ENCODE results near the gene PDLIM5.
A peak's percentile ranks its signal among the peaks of the same experiment; 100 is the strongest.
"Not testable (repeated sequence)": the region's sequence is repeated elsewhere in the genome, so short reads cannot be mapped to it uniquely, and the experiment has no call there.

Gene PDLIM5

DNA sequence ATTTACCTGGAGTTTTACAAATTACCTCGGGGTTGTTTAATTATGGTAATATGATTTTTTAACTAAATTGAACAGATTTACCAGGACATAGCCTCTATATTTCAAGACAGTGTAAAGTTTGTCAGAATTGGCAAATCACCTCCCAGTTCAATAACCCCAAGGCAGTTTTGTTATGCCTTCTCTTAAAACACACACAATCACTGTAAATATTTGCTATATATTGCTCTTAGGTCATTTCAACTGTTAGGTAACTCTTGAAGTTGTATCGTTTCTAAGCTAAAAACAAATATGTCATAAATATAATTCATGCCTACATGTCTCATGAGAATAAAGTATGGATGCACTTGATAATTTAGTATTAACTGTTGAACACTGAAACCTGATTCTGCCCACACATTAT, 24.1 kb downstream of the PDLIM5 start:
- TF ChIP-seq, protein P1, sequence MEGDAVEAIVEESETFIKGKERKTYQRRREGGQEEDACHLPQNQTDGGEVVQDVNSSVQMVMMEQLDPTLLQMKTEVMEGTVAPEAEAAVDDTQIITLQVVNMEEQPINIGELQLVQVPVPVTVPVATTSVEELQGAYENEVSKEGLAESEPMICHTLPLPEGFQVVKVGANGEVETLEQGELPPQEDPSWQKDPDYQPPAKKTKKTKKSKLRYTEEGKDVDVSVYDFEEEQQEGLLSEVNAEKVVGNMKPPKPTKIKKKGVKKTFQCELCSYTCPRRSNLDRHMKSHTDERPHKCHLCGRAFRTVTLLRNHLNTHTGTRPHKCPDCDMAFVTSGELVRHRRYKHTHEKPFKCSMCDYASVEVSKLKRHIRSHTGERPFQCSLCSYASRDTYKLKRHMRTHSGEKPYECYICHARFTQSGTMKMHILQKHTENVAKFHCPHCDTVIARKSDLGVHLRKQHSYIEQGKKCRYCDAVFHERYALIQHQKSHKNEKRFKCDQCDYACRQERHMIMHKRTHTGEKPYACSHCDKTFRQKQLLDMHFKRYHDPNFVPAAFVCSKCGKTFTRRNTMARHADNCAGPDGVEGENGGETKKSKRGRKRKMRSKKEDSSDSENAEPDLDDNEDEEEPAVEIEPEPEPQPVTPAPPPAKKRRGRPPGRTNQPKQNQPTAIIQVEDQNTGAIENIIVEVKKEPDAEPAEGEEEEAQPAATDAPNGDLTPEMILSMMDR (IDR thresholded peaks at IDR 0.05; ENCODE audit: low read depth, low read length) = no peak
- Histone ChIP-seq H3K4me1 (peaks cover 15% of the 10 kb centered on the region), H3K9me3 (peaks cover 1% of the 10 kb centered on the region; the same call in 1 of the 2 replicates), H3K4me3 (ENCODE audit: low read depth, low read length) (no peak overlapping the region), H3K36me3 (no peaks in the 10 kb centered on the region), H3K27me3 (no peaks in the 10 kb centered on the region)
- DNase-seq = no peak

DNA sequence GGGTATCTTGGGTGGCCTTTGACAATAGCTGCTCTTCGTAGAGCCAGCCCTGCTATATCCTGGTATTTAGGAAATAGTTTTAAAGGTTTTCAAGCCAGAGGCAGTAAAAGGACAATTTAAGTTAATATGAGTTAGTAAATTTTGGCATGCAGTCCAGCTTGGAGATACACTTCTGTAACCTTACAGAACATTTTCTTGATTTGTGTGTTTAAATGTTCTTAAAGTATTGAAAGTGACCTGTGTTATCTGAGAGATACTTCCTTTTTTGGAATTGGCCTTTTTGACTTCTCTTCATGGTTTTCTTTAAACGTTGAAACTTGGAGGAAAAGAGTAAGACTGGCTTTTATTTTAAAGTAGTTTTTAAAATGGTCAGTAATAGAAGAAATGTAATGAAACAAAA, 25.5 kb downstream of the PDLIM5 start:
- no peaks in the 10 kb centered on the region for H3K27me3 ChIP-seq
- TF ChIP-seq, protein P1 (IDR thresholded peaks at IDR 0.05; ENCODE audit: low read depth, low read length) = no peak
- H3K36me3 ChIP-seq = no peaks in the 10 kb centered on the region
- H3K4me3 ChIP-seq (ENCODE audit: low read depth, low read length) = no peak overlapping the region
- H3K9me3 ChIP-seq = no peaks in the 10 kb centered on the region
- DNase-seq = no peak
- peaks cover 13% of the 10 kb centered on the region for H3K4me1 ChIP-seq

DNA sequence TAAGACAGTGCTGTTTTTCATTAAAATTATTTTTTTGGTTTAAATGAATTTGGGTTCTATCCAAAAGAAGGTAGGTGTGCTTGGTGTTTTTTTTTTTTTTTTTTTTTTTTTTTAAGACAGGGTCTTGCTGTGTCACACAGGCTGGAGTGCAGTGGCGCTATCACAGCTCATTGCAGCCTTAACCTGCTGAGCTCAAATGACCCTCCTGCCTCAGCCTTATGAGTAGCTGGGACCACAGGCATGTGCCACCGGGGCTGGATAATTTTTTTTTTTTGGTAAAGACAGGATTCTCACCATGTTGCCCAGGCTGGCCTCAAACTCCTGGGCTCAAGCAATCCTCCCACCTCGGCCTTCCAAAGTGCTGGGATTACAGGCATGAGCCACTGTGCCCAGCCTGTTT, 27.1 kb downstream of the PDLIM5 start:
- not testable (repeated sequence) for DNase-seq; H3K4me3 ChIP-seq (ENCODE audit: low read depth, low read length); H3K9me3 ChIP-seq; H3K27me3 ChIP-seq; H3K36me3 ChIP-seq
- H3K4me1 ChIP-seq = peaks cover 10% of the 10 kb centered on the region

DNA sequence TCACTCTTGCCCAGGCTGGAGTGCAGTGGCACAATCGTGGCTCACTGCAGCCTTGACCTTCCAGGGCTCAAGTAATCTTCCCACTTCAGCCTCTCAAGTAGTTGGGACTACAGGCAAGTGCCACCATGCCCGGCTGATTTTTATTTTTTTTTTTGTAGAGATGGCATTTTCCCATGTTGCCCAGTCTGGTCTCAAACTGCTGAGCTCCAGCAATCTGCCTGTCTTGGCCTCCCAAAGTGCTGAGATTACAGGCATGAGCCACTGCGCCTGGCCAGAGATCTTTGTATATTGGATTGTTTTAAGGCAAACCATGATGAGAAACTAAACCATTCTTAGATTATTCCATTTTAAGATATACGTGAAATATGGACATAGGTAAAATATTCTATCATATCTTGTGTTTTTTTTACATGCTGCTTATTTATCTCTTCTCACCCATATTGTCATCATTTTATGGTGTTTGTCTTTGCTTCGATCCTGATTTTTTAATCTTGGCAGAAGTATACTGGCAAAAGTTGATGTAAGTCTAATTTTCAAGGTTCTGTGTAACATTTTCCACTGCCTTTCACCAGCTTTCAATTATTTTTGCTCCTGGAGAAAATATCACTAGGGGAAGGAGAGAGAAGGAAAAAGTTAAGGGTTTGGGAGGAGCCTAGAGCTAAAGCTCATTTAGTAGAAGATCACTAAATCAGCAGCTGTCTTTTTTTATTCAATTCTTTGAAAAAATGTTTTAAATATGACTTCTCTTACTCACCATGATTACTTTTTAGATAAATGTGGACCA, 27.8 kb downstream of the PDLIM5 start:
- H3K9me3 ChIP-seq = no peaks in the 10 kb centered on the region
- TF ChIP-seq, protein P1 (IDR thresholded peaks at IDR 0.05; ENCODE audit: low read depth, low read length) = no peak
- no peaks in the 10 kb centered on the region for H3K27me3 ChIP-seq
- H3K36me3 ChIP-seq = no peaks in the 10 kb centered on the region
- peaks cover 10% of the 10 kb centered on the region for H3K4me1 ChIP-seq
- DNase-seq = no peak
- H3K4me3 ChIP-seq (ENCODE audit: low read depth, low read length) = no peak overlapping the region

DNA sequence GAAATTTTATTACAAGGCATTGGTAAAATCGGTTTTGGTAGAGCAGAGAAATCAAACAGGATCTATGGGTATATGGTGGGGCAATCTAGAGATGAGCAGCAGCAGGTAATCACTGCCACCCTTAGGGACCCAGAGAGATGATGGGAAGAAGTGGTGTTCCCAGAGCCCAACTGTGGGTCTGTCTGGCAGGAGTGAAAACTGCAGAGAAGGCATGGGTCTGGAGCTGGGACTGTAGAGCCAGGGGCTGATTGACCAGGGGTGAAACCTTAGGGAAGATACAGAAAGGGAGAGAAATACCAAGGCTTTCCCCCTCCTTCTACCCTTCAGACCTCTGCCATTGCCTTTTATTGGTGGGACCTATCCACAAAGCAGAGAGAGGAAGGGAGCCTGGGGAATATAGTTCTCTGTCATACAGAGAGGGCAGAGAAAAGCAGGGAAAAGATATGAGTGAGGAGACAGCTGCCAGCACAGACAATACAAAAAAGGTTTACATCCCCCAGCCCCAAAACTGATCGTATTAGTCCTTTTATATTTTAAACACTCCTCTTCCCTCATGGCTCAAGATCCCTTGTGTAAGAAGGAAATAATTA, 28.7 kb downstream of the PDLIM5 start:
- peaks cover 10% of the 10 kb centered on the region for H3K4me1 ChIP-seq
- TF ChIP-seq, protein P1 (IDR thresholded peaks at IDR 0.05; ENCODE audit: low read depth, low read length) = no peak
- no peaks in the 10 kb centered on the region for H3K27me3 ChIP-seq
- H3K36me3 ChIP-seq = no peaks in the 10 kb centered on the region
- no peak overlapping the region for H3K4me3 ChIP-seq (ENCODE audit: low read depth, low read length)
- no peaks in the 10 kb centered on the region for H3K9me3 ChIP-seq
- DNase-seq = peak; percentile 37

DNA sequence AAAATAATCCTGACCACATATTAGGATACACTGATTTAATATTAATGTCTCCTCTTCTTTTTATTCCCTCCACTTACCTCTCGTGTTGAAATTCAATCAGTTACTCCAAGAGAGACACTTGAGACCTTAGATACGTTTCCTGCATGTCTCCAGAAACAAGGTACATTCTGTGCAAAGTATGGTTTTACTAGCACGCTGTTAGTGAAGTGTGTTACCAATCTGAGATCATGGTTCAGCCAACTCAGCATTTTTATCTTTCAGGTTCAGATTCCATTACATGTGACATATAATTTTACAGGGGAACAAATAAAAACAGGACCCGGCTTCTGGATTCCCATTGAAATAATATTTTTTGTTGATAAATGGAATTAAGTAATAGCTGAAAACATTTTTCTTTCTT, 32.2 kb downstream of the PDLIM5 start:
- Histone ChIP-seq H3K4me1 (peaks cover 10% of the 10 kb centered on the region), H3K9me3 (no peaks in the 10 kb centered on the region), H3K27me3 (no peaks in the 10 kb centered on the region), H3K4me3 (ENCODE audit: low read depth, low read length) (no peak overlapping the region), H3K36me3 (no peaks in the 10 kb centered on the region)
- TF ChIP-seq, protein P1 (IDR thresholded peaks at IDR 0.05; ENCODE audit: low read depth, low read length) = no peak
- no peak for DNase-seq

All from BE2C (cell line).